ENCODE measurements around the gene SLC25A24. TPM values are rescaled to one million over a fixed set of nuclear protein-coding genes. Genes with fewer than 3 reads are reported as not detected.
A peak's percentile ranks its signal among the peaks of the same experiment; 100 is the strongest.
"Not testable (repeated sequence)": the region's sequence is repeated elsewhere in the genome, so short reads cannot be mapped to it uniquely, and the experiment has no call there.

The SLC25A24 gene
- total RNA-seq, 4 donors from 2014 or later, result 25.2 to 40.1 (median 29.1) TPM

DNA sequence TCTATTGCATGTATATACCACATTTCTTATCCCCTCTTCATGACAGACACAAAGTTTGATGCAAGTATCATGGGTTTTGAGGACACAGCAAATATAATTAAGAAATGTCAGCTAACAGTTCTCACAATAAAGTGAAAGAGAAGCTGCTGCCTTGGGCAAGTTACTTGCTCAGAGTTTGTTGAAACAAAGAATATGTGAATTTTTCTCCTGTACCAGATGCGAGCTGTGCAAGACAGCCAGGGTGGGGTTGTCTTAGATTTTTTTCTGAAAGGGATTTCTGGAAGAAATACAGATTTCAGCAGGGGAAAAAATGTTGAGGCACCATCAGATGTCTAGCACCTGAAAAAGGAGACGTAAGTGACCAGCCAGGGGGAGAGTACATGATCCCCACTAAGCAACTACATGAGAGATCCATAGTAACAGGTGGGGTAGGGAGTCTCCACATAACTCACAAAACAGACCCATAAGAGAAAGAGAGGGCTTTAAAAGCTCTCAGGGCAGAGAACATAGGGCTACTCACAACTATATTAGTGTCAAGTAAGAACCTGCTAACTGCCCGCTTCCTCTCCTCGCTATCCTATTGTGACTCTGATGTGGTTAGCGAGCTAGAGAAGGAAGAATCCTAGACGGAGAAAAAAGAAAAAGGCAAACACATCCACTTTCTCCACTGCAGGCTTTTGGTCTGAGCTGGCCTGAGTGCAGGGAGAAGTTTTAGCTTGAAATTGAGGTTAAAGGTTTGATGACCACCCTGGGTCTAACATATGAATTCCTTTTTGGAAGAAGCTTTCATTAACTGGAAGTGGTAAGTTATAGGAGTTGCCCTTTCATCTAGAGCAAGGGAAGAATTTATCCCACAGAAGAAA lies 16.1 kb upstream of the SLC25A24 start:
- H3K9me3 ChIP-seq, H3K36me3 ChIP-seq, H3K4me1 ChIP-seq, ATAC-seq, H3K27ac ChIP-seq, H3K4me3 ChIP-seq: not testable (repeated sequence)
- H3K27me3 ChIP-seq, result peaks cover 19% of the 10 kb centered on the region
- 66 to 74% methylated on average over 4 to 5 of the region's 6 CpGs for WGBS, 2 donors (ENCODE audit: low coverage in 1 of 2)

DNA sequence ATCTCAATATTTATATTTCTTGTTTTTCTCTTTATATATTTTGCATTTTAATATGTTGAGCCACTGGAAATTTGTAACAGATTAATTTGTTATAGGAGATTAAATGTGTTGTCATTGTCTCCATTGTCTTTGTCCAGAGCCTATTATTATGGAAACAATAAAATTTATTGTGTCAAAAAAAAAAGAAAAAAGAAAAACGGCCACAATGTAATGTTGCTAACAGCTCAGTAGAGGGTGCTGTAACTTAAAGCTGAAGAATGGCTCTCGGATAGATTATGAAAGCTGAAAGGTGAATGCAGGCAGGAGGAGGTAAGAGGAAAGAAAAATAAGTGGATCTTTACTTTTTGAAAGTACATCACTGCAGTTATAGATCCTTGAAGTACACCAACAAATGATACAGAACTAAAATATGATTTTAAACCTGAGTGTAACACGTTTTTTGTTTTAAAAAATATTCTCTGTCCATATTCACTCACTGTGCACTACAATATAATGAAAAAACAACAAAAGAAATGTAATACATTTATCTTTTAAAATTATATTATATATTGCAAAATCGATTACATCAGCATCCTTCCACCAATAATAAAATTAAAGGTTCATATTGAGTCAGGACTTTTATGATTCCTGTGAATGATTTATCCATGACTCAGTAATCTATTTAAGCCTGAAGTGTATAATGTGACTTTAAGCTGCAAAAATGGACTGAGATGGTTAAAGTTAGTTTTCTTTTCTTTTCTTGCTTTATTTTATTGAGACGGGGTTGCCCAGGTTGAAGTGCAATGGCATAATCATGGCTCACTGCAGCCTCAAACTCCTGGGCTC lies 14.7 kb upstream of the SLC25A24 start:
- not testable (repeated sequence) for H3K4me3 ChIP-seq, H3K9me3 ChIP-seq, H3K4me1 ChIP-seq, H3K27ac ChIP-seq, H3K36me3 ChIP-seq, ATAC-seq
- peaks cover 20% of the 10 kb centered on the region for H3K27me3 ChIP-seq
- TF ChIP-seq, protein P1, sequence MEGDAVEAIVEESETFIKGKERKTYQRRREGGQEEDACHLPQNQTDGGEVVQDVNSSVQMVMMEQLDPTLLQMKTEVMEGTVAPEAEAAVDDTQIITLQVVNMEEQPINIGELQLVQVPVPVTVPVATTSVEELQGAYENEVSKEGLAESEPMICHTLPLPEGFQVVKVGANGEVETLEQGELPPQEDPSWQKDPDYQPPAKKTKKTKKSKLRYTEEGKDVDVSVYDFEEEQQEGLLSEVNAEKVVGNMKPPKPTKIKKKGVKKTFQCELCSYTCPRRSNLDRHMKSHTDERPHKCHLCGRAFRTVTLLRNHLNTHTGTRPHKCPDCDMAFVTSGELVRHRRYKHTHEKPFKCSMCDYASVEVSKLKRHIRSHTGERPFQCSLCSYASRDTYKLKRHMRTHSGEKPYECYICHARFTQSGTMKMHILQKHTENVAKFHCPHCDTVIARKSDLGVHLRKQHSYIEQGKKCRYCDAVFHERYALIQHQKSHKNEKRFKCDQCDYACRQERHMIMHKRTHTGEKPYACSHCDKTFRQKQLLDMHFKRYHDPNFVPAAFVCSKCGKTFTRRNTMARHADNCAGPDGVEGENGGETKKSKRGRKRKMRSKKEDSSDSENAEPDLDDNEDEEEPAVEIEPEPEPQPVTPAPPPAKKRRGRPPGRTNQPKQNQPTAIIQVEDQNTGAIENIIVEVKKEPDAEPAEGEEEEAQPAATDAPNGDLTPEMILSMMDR (IDR thresholded peaks at IDR 0.05), result peak in 2 of 4 experiments; percentile 47 to 49
- 11 to 26% methylated on average over 4 to 5 of the region's 5 CpGs for WGBS, 2 donors (ENCODE audit: low coverage in 1 of 2)

DNA sequence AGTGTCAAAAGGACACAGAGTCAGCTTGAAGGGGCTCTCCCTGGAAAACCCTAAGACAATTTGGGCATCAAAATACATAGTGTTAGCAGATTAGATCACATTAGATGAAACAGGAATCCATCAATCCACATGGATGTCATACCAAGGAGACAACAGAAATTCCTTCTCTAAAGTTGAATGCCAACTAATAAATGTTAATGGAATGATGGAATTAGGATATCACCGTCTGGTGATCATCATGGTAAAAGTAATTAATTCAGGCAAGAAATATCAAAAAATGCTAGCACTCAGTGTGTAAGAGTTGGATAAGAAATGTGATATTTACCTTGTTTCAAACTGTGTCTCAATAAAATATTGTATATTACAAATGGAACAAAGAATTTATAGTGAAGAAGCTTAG lies 10.9 kb upstream of the SLC25A24 start:
- no peak overlapping the region for H3K27ac ChIP-seq
- peaks cover 30% of the 10 kb centered on the region for H3K27me3 ChIP-seq
- ATAC-seq, result no peak
- TF ChIP-seq POLR2A (IDR thresholded peaks at IDR 0.05) (no peak), EP300 (IDR thresholded peaks at IDR 0.05) (no peak), POLR2AphosphoS5 (IDR thresholded peaks at IDR 0.05) (no peak)
- TF ChIP-seq, protein P1 (IDR thresholded peaks at IDR 0.05), result no peak
- H3K4me3 ChIP-seq, result no peak overlapping the region
- no peaks in the 10 kb centered on the region for H3K4me1 ChIP-seq
- H3K36me3 ChIP-seq, result no peaks in the 10 kb centered on the region
- H3K9me3 ChIP-seq, result no peaks in the 10 kb centered on the region
- WGBS, 2 donors (ENCODE audit: low coverage in 1 of 2), result 75 to 81% methylated on average over 1 of the region's 1 CpG

DNA sequence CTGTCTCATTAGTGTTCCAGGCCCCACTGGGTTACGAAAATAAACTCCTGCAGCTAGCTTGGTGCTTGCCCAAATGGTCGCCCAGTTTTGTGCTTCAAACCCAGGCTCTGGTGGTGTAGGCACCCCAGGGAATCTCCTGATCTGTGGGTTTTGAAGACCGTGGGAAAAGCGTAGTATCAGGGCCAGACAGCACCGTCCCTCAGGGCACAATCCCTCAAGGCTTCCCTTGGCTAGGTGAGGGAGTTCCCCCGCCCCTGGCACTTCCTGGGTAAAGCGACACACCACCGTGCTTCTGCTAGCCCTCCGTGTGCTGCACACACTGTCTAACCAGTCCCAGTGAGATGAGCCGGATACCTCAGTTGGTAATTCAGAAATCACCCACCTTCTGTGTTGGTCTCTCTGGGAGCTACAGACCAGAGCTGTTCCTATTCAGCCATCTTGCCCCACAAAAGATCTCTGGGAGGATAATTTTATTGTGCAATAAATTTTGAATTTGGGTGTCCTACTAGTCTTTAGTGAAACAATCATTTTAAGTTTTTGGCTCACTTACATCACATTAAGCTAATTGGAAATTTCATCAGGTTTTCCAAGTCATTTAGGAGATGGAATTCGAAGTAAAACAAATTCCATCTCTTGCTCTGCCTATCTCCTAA lies 9.4 kb upstream of the SLC25A24 start:
- TF ChIP-seq POLR2AphosphoS5 (IDR thresholded peaks at IDR 0.05) (no peak), EP300 (IDR thresholded peaks at IDR 0.05) (no peak), POLR2A (IDR thresholded peaks at IDR 0.05) (no peak)
- TF ChIP-seq, protein P1 (IDR thresholded peaks at IDR 0.05), result no peak
- no peak overlapping the region for H3K27ac ChIP-seq
- no peak overlapping the region for H3K4me3 ChIP-seq
- no peaks in the 10 kb centered on the region for H3K36me3 ChIP-seq
- peaks cover 30% of the 10 kb centered on the region for H3K27me3 ChIP-seq
- no peaks in the 10 kb centered on the region for H3K4me1 ChIP-seq
- no peaks in the 10 kb centered on the region for H3K9me3 ChIP-seq
- 69 to 81% methylated on average over 7 of the region's 11 CpGs for WGBS, 2 donors (ENCODE audit: low coverage in 1 of 2)
- ATAC-seq, result no peak

DNA sequence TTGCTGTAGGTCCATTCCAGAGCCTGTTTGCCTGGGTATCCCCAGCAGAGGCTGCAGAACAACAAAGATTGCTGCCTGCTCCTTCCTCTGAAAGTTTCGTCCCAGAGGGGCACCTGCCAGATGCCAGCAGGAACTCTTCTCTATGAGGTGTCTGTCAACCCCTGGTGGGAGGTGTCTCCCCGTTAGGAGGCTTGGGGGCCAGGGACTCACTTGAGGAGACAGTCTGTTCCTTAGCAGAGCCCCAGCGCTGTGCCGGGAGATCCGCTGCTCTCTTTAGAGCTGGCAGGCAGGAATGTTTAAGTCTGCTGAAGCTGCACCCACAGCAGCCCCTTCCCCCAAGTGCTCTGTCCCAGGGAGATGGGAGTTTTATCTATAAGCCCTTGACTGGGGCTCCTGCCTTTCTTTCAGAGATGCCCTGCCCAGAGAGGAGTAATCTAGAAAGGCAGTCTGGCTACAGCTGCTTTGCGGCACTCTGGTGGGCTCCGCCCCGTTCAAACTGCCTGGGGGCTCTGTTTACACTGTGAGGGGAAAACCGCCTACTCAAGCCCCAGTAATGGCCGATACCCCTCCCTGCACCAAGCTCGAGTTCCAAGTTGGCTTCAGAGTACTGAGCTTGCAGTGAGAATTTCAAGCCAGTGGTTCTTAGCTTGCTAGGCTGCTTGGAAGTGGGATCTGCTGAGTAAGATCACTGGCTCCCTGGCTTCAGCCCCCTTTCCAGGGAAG lies 8.7 kb upstream of the SLC25A24 start:
- no peak overlapping the region for H3K4me3 ChIP-seq
- no peak for ATAC-seq
- no peak overlapping the region for H3K27ac ChIP-seq
- H3K9me3 ChIP-seq, result no peaks in the 10 kb centered on the region
- no peaks in the 10 kb centered on the region for H3K4me1 ChIP-seq
- 0% methylated on average over 2 of the region's 11 CpGs; no CpG with 5 or more reads in 1 of the 2 donors for WGBS, 2 donors (ENCODE audit: low coverage in 1 of 2)
- peaks cover 26% of the 10 kb centered on the region for H3K27me3 ChIP-seq
- TF ChIP-seq EP300 (IDR thresholded peaks at IDR 0.05), result no peak
- TF ChIP-seq POLR2A (IDR thresholded peaks at IDR 0.05), result no peak
- TF ChIP-seq POLR2AphosphoS5 (IDR thresholded peaks at IDR 0.05), result no peak
- TF ChIP-seq, protein P1 (IDR thresholded peaks at IDR 0.05), result no peak
- H3K36me3 ChIP-seq, result no peaks in the 10 kb centered on the region

DNA sequence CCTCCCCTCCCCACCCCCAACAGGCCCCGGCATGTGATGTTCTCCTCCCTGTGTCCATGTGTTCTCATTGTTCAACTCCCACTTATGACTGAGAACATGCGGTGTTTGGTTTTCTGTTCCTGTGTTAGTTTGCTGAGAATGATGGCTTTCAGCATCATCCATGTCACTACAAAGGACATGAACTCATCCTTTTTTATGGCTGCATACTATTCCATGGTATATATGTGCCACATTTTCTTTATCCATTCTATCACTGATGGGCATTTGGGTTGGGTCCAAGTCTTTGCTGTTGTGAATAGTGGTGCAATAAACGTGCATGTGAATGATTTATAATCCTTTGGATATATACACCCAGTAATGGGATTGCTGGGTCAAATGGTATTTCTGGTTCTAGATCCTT lies 3.4 kb upstream of the SLC25A24 start:
- peaks cover 0 to 20% (median 0%) of the 10 kb centered on the region in 3 donors for H3K4me1 ChIP-seq
- not testable (repeated sequence) for H3K9me3 ChIP-seq, H3K27ac ChIP-seq, H3K36me3 ChIP-seq, H3K27me3 ChIP-seq, ATAC-seq, H3K4me3 ChIP-seq
- 80 to 83% methylated on average over 2 of the region's 3 CpGs for WGBS, 2 donors (ENCODE audit: low coverage in 1 of 2)
